H9 (cell line): ENCODE data around the gene TFF1. TPM values are rescaled to one million over a fixed set of nuclear protein-coding genes. Genes with fewer than 3 reads are reported as not detected.

ENCODE experiments used
- DNase-seq: peaks from one replicate; pipeline ENCODE4 v3.0.0-alpha.2; 2017
- H2AFZ ChIP-seq: one replicate; pipeline ENCODE4 v1.6.1; 2013; ENCODE audit warnings: mild to moderate bottlenecking, low read length, control low read depth, moderate library complexity
- H2AK5ac ChIP-seq: 2 replicates; pipeline ENCODE4 v1.6.1; 2013; ENCODE audit warnings: low read length, control low read depth, mixed read lengths; ENCODE audit not compliant: insufficient read length
- H2BK120ac ChIP-seq: one replicate; pipeline ENCODE4 v1.6.1; 2013; ENCODE audit warnings: low read depth, mild to moderate bottlenecking, low read length, control low read depth, inconsistent platforms; ENCODE audit not compliant: poor library complexity, severe bottlenecking
- H2BK12ac ChIP-seq: 2 replicates; pipeline ENCODE4 v1.6.1; 2013; ENCODE audit warnings: low read length, control low read depth, mixed read lengths, low read depth; ENCODE audit not compliant: insufficient read length
- H2BK15ac ChIP-seq: 2 replicates; pipeline ENCODE4 v1.6.1; 2013; ENCODE audit warnings: low read depth, low read length, control low read depth
- H2BK20ac ChIP-seq: one replicate; pipeline ENCODE4 v1.6.1; 2013; ENCODE audit warnings: low read depth, mild to moderate bottlenecking, low read length, control low read depth, inconsistent platforms; ENCODE audit not compliant: poor library complexity, severe bottlenecking
- H2BK5ac ChIP-seq: 2 replicates; pipeline ENCODE4 v1.6.1; 2013; ENCODE audit warnings: low read length, control low read depth, mixed read lengths; ENCODE audit not compliant: insufficient read length
- H3K14ac ChIP-seq: 2 replicates; pipeline ENCODE4 v1.6.1; 2013; ENCODE audit warnings: low read length, control low read depth; ENCODE audit not compliant: insufficient read depth
- H3K18ac ChIP-seq: 2 replicates; pipeline ENCODE4 v1.6.1; 2013; ENCODE audit warnings: low read depth, mild to moderate bottlenecking, mixed read lengths, low read length, control low read depth; ENCODE audit not compliant: insufficient read length
- H3K23ac ChIP-seq: 2 replicates; pipeline ENCODE4 v1.6.1; 2013; ENCODE audit warnings: low read length, control low read depth, mixed read lengths, low read depth; ENCODE audit not compliant: insufficient read length
- H3K23me2 ChIP-seq: 2 replicates; pipeline ENCODE4 v1.6.1; 2013; ENCODE audit warnings: low read depth, mild to moderate bottlenecking, mixed read lengths, low read length, control low read depth; ENCODE audit not compliant: insufficient read length, poor library complexity, severe bottlenecking
- H3K27ac ChIP-seq: 2 replicates; pipeline ENCODE4 v1.5.1; 2013; ENCODE audit warnings: low read length, control low read depth, mixed read lengths, low read depth; ENCODE audit not compliant: insufficient read length
- H3K27me3 ChIP-seq: 2 replicates; pipeline ENCODE4 v1.6.1; 2013; ENCODE audit warnings: low read length, control low read depth, inconsistent platforms; ENCODE audit not compliant: insufficient read depth
- H3K4ac ChIP-seq: 2 replicates; pipeline ENCODE4 v1.6.1; 2013; ENCODE audit warnings: low read depth, mild to moderate bottlenecking, control low read depth, inconsistent platforms, low read length, moderate library complexity
- H3K4me1 ChIP-seq: 2 replicates; pipeline ENCODE4 v1.6.1; 2013; ENCODE audit warnings: low read length, control low read depth, inconsistent platforms; ENCODE audit not compliant: insufficient read depth
- H3K4me2 ChIP-seq: 2 replicates; pipeline ENCODE4 v1.6.1; 2013; ENCODE audit warnings: low read length, control low read depth, mixed read lengths; ENCODE audit not compliant: insufficient read length, insufficient read depth
- H3K56ac ChIP-seq: 2 replicates; pipeline ENCODE4 v1.6.1; 2013; ENCODE audit warnings: low read depth, mild to moderate bottlenecking, mixed read lengths, low read length, control low read depth; ENCODE audit not compliant: insufficient read length
- H3K79me1 ChIP-seq: 2 replicates; pipeline ENCODE4 v1.6.1; 2013; ENCODE audit warnings: low read depth, mild to moderate bottlenecking, moderate library complexity, low read length, control low read depth, inconsistent platforms; ENCODE audit not compliant: insufficient read depth, poor library complexity, severe bottlenecking
- H3K79me2 ChIP-seq: 2 replicates; pipeline ENCODE4 v1.6.1; 2013; ENCODE audit warnings: low read length, control low read depth, inconsistent platforms; ENCODE audit not compliant: insufficient read depth
- H3K9ac ChIP-seq: 2 replicates; pipeline ENCODE4 v1.6.1; 2013; ENCODE audit warnings: low read length, control low read depth, mixed read lengths; ENCODE audit not compliant: insufficient read length; ENCODE audit errors: extremely low read depth
- H3K9me3 ChIP-seq: one replicate; pipeline ENCODE4 v1.6.1; 2013; ENCODE audit warnings: low read depth, low read length, inconsistent platforms; ENCODE audit not compliant: control insufficient read depth
- H3T11ph ChIP-seq: one replicate; pipeline ENCODE4 v1.6.1; 2013; ENCODE audit warnings: mild to moderate bottlenecking, low read length, control low read depth, inconsistent platforms
- H4K20me1 ChIP-seq: one replicate; pipeline ENCODE4 v1.6.1; 2013; ENCODE audit not compliant: control insufficient read depth, insufficient read length, insufficient read depth
- H4K5ac ChIP-seq: 2 replicates; pipeline ENCODE4 v1.6.1; 2013; ENCODE audit warnings: low read depth, mild to moderate bottlenecking, mixed read lengths, low read length, control low read depth; ENCODE audit not compliant: insufficient read length
- H4K8ac ChIP-seq: replicated peaks from 2 replicates; pipeline ENCODE4 v1.6.1; 2013; ENCODE audit warnings: low read length, control low read depth, mixed read lengths, low read depth; ENCODE audit not compliant: insufficient read length
- H4K91ac ChIP-seq: 2 replicates; pipeline ENCODE4 v1.6.1; 2013; ENCODE audit warnings: low read depth, mild to moderate bottlenecking, moderate library complexity, mixed read lengths, low read length, control low read depth; ENCODE audit not compliant: insufficient read length
- H3K27ac Mint-ChIP-seq, 3 experiments: 2 replicates in 2 of 3; 3 replicates in 1 of 3; pipeline ENCODE4 v1.8.0; 2020 to 2021; ENCODE audit warnings: mixed read lengths in 3 of 3, mild to moderate bottlenecking in 1 of 3, moderate library complexity in 1 of 3
- H3K27me3 Mint-ChIP-seq: 2 replicates; pipeline ENCODE4 v1.8.0; 2021; ENCODE audit warnings: low read depth, mild to moderate bottlenecking, moderate library complexity, mixed read lengths
- H3K36me3 Mint-ChIP-seq, 3 experiments: 2 replicates in 2 of 3; 3 replicates in 1 of 3; pipeline ENCODE4 v1.8.0; 2020 to 2021; ENCODE audit warnings: low read depth in 3 of 3, mixed read lengths in 3 of 3; ENCODE audit not compliant: insufficient read depth in 1 of 3
- H3K4me1 Mint-ChIP-seq, 2 experiments: 2 replicates each; pipeline ENCODE4 v1.8.0; 2020; ENCODE audit warnings: mixed read lengths in 2 of 2
- H3K4me3 Mint-ChIP-seq, 2 experiments: 2 replicates in 1 of 2; 3 replicates in 1 of 2; pipeline ENCODE4 v1.8.0; 2020 to 2021; ENCODE audit warnings: mild to moderate bottlenecking in 2 of 2, mixed read lengths in 2 of 2, moderate library complexity in 1 of 2
- H3K9me3 Mint-ChIP-seq, 2 experiments: 2 replicates in 1 of 2; 3 replicates in 1 of 2; pipeline ENCODE4 v1.8.0; 2020; ENCODE audit warnings: mild to moderate bottlenecking in 2 of 2, mixed read lengths in 2 of 2, moderate library complexity in 1 of 2
- WGBS: extraction: QIAGEN DNeasy Blood & Tissue Kit; methylation state at CpG from one replicate; pipeline ENCODE4 v1.1.7; 2013; ENCODE audit warnings: missing lambda C conversion rate, low lambda C conversion rate, mixed read lengths; ENCODE audit not compliant: insufficient read length; ENCODE audit errors: extremely low coverage; 5-methylcytosine and 5-hydroxymethylcytosine counted together
- total RNA-seq: library from RNA; stranded (reverse); gene quantifications from 2 replicates; pipeline ENCODE4 v1.2.1, GENCODE V29; 2021
- TF ChIP-seq, protein P1 (sequence below): fragments of 200-600 bp; sonication (generic); conservative IDR thresholded peaks from 3 replicates; pipeline ENCODE4 v1.8.0; 2021; ENCODE audit warnings: antibody characterized with exemption, mild to moderate bottlenecking

The TFF1 gene
- total RNA-seq, 1 experiment from 2014 or later: not detected

DNA sequence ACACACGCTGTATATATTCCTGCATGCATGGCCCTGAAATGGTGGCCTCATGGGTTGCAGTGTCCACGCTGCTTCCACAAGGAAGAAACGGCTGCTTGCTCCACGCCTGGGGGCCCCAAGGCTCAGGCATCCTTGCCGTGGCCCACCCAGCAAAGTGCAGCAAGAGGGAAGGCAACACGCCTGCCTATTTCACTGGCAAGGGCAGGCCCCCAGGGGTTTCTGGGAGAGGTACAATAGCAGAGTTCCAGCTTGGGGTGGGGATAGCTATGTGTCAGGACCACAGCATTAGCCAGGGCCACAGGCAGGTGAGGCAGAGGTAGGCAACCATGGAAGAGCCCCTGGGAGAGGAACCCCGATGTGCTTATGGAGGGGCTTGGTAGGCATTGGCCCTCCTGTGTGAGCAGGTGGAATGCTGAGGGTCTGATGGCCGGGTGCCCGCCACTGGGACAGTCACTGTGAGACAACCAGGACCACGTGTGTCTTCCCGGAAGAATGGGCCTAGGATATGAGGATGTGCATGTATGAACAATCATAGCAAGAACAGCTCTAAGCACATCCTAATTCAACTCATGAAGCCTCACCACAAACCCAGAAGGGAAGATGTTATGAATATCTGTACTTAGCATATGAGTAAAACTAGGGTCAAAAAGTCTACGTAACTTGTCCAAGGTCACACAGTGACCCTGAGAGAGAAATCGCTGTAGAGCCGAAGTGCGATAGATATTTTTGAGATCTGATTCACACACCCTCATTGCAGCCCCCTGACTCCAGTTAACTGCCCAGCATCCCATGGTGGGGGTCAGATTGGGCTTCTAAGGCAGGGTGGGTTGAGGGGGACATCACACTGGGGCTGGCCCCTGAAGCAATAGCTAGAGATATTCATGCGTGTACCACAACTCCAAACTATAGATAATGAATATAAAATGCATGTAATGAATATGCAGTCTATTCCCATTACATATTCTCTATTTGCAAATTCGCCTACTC is 27.3 kb downstream of the TFF1 start:
- no peak overlapping the region for H2AFZ ChIP-seq
- Mint-ChIP-seq H3K27me3 (no peaks in the 10 kb centered on the region), H3K27ac (no peak overlapping the region), H3K36me3 (no peaks in the 10 kb centered on the region; a peak in 1 of 7 replicates), H3K9me3 (peaks cover 2 to 4% of the 10 kb centered on the region in 2 experiments; a peak in 2 of 5 replicates), H3K4me3 (no peak overlapping the region), H3K4me1 (peaks cover 28 to 32% of the 10 kb centered on the region in 2 experiments)
- no peak overlapping the region for H3K18ac ChIP-seq
- H3K27ac ChIP-seq: no peak overlapping the region
- H4K5ac ChIP-seq: no peak overlapping the region
- no peak overlapping the region for H2BK20ac ChIP-seq
- no peak overlapping the region for H4K91ac ChIP-seq
- no peak overlapping the region for H2BK120ac ChIP-seq
- H3K79me2 ChIP-seq: no peaks in the 10 kb centered on the region
- H2AK5ac ChIP-seq: no peak overlapping the region
- no peaks in the 10 kb centered on the region for H3K9me3 ChIP-seq
- no peak overlapping the region for H3K23ac ChIP-seq
- no peak overlapping the region for H3K14ac ChIP-seq
- no peak overlapping the region for H4K8ac ChIP-seq
- no peaks in the 10 kb centered on the region for H3K23me2 ChIP-seq
- H4K20me1 ChIP-seq: no peaks in the 10 kb centered on the region
- H2BK15ac ChIP-seq: no peak overlapping the region
- no peak for DNase-seq
- no peak overlapping the region for H3K9ac ChIP-seq
- H3K4ac ChIP-seq: no peak overlapping the region
- H3K4me2 ChIP-seq: no peak overlapping the region
- H2BK5ac ChIP-seq: no peak overlapping the region
- no CpG with 5 or more reads among the region's 17 CpGs for WGBS
- no peak overlapping the region for H3K56ac ChIP-seq
- no peaks in the 10 kb centered on the region for H3K27me3 ChIP-seq
- no peaks in the 10 kb centered on the region for H3K79me1 ChIP-seq
- TF ChIP-seq, protein P1, sequence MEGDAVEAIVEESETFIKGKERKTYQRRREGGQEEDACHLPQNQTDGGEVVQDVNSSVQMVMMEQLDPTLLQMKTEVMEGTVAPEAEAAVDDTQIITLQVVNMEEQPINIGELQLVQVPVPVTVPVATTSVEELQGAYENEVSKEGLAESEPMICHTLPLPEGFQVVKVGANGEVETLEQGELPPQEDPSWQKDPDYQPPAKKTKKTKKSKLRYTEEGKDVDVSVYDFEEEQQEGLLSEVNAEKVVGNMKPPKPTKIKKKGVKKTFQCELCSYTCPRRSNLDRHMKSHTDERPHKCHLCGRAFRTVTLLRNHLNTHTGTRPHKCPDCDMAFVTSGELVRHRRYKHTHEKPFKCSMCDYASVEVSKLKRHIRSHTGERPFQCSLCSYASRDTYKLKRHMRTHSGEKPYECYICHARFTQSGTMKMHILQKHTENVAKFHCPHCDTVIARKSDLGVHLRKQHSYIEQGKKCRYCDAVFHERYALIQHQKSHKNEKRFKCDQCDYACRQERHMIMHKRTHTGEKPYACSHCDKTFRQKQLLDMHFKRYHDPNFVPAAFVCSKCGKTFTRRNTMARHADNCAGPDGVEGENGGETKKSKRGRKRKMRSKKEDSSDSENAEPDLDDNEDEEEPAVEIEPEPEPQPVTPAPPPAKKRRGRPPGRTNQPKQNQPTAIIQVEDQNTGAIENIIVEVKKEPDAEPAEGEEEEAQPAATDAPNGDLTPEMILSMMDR: no peak
- peaks cover 1% of the 10 kb centered on the region; the same call in 1 of the 2 replicates for H3K4me1 ChIP-seq
- no peak overlapping the region for H2BK12ac ChIP-seq
- H3T11ph ChIP-seq: no peak overlapping the region
